CD1c-positive myeloid dendritic cell (primary cell): Measurements from ENCODE around the gene TTYH3.

Source experiments
- DNase-seq: peaks from one replicate; pipeline ENCODE4 v3.0.0-alpha.2; 2016; ENCODE audit errors: extremely low spot score

Gene TTYH3

GRCh38 chr7:2616387-2617324 is 15.1 kb upstream of the TTYH3 start:
- no peak for DNase-seq

- no peak for DNase-seq
Observed at GRCh38 chr7:2617325-2617905, 14.4 kb upstream of the TTYH3 start.

- no peak for DNase-seq
Observed at GRCh38 chr7:2619116-2619515, 12.7 kb upstream of the TTYH3 start.

- DNase-seq, result no peak
Observed at GRCh38 chr7:2621061-2621828, 10.5 kb upstream of the TTYH3 start.

- no peak for DNase-seq
Observed at GRCh38 chr7:2621948-2622640, 9.7 kb upstream of the TTYH3 start.

GRCh38 chr7:2622869-2623697 is 8.7 kb upstream of the TTYH3 start:
- DNase-seq, result peak; percentile 72

GRCh38 chr7:2623698-2624014 is 8.1 kb upstream of the TTYH3 start:
- DNase-seq, result no peak

GRCh38 chr7:2624293-2624886 is 7.4 kb upstream of the TTYH3 start:
- no peak for DNase-seq

- no peak for DNase-seq
Observed at GRCh38 chr7:2626498-2627117, 5.2 kb upstream of the TTYH3 start.

- DNase-seq, result no peak
Observed at GRCh38 chr7:2627258-2628129, 4.3 kb upstream of the TTYH3 start.

GRCh38 chr7:2628130-2628482 is 3.7 kb upstream of the TTYH3 start:
- DNase-seq, result no peak

- DNase-seq, result no peak
Observed at GRCh38 chr7:2628891-2629290, 2.9 kb upstream of the TTYH3 start.

GRCh38 chr7:2629746-2630681 is 1.8 kb upstream of the TTYH3 start:
- no peak for DNase-seq

- DNase-seq, result peak; percentile 89
Observed at GRCh38 chr7:2632733-2633537, 1.1 kb downstream of the TTYH3 start.

- DNase-seq, result peak; percentile 93
Observed at GRCh38 chr7:2633538-2634266, 1.9 kb downstream of the TTYH3 start.

- DNase-seq, result no peak
Observed at GRCh38 chr7:2634267-2635145, 2.7 kb downstream of the TTYH3 start.
